ENCODE measurements around the gene CREM.
"Not testable (repeated sequence)": the region's sequence is repeated elsewhere in the genome, so short reads cannot be mapped to it uniquely, and the experiment has no call there.

The CREM gene

DNA sequence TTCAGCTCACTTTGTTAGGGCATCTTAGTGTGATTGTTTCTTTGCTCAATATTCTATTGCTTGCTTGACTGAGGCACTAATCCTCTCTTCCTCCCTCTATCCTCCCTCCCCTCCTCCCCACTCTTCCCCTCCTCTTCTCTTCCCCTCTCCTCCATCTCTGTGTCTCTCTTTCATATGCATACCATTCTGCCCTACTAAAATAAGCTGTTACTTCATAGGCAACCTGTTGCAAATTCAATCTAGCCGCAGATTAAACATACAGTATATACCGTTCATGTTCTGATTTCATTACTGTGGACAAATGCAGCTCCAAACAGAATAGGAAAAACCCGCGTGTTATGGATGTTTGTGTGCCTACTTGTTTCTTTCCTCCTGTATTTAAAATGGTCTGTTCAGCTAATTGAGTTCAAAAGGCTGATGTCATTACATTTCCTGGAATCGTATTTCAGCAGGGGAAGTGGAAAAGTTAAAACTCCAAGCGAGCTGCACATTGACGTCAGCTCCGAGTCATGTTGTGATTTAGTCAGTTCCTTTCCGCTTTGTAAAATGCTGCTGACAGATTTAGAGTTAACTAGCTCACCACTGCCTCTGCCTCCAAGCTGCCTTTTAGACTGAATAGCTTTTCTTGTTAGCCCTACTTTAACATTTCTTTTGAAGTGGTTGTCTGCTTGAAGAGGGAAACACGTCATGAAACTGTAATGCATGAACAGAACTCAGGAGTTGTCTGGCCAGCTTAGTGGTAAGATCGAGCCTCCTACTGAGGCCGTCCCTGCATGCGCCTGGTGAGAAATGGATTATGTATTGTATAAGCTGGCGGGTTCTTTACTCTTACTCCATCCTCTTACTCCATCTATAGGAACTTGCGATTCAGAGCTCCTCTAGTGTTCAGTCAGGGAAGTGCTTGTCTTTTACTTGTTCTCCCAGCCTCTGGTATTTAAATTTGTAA, 69.0 kb downstream of the CREM start:
- DNase-seq = peak; percentile 69 to 78

DNA sequence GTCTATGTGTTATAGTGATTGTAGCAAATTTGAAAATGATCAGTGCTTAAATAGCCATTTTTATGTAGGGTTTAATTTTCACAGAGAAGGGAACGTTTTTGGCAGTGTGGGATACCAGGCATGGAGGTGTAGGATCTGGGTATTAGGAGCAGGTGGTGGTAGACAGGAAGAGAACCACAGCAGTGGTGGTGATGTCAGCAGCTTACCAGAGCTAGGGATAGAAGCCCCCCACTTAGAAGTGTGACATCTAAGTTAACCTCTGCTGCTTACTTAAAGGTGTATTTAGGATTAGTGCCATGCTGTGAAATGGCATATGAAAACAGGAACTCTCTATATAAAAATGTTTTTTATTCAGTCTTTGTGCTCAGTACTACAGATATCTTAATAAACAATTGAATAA, 73.8 kb downstream of the CREM start:
- no peak for DNase-seq

DNA sequence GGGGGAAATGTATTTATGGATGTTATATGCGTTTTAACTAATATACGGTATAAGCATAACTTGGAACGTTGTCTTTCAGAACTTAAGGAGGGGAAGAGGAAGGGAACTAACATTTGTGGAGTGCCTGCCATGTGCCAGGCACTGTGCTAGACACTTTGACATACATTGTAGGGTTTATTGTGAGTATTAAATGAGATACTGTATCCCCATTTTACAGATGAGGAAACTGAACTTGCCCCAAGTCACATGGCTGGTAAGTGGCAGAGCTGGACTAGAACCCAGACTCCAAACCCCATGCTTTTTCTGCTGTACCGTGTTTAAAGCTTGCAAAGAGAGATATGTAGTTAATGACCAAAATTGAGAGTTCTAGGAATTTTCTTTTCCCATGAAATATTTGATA, 74.6 kb downstream of the CREM start:
- DNase-seq = no peak

- no peak for DNase-seq
Observed at GRCh38 chr10:35202050-35202449, 75.4 kb downstream of the CREM start.

GRCh38 chr10:35203745-35204144, 77.1 kb downstream of the CREM start:
- DNase-seq = no peak

GRCh38 chr10:35204650-35205319, 78.1 kb downstream of the CREM start:
- DNase-seq = no peak

- no peak for DNase-seq
Observed at GRCh38 chr10:35206274-35206673, 79.6 kb downstream of the CREM start.

- peak; percentile 39 to 58 for DNase-seq
Observed at GRCh38 chr10:35208536-35208935, 81.9 kb downstream of the CREM start.

- no peak for DNase-seq
Observed at GRCh38 chr10:35208949-35209613, 82.4 kb downstream of the CREM start.

DNA sequence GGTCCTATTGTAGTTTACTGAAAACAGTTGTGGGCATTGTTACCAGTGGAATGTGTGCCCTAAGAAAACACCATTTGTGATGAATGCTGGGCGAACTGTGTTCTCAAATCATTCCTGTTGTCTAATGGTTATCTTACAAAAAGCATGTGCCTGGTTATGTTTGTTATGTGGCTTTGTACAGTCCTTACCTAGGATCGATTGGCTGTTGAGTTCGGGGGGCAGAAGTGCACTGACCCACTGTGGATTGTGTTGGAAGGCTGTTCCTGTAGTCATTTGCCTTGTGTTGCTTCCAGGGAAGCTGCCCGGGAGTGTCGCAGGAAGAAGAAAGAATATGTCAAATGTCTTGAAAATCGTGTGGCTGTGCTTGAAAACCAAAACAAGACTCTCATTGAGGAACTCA, 84.3 kb downstream of the CREM start:
- no peak for DNase-seq

- no peak for DNase-seq
Observed at GRCh38 chr10:35211390-35211789, 84.7 kb downstream of the CREM start.

DNA sequence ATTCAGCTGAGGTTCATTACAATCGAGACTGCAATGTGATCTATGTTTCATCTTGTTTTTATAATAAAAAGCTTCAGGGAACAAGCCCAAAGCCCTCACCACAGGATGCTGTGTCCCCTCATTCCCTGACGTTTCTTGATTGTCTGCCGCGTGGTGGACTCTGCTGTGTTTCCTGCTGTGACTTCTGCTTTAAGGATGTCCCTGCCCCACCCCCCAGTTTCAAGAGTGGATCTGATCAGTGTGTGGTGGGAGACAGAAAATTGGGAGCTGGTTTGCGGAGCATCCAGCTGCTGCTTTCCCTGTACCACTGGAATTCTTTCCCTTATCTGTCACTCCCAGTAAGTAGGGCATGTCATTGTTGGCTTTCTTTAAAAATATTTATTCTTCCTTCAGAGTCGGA, 86.2 kb downstream of the CREM start:
- DNase-seq = no peak

GRCh38 chr10:35213699-35214098, 87.1 kb downstream of the CREM start:
- no peak for DNase-seq

GRCh38 chr10:35214607-35215020, 88.0 kb downstream of the CREM start:
- DNase-seq = no peak

DNA sequence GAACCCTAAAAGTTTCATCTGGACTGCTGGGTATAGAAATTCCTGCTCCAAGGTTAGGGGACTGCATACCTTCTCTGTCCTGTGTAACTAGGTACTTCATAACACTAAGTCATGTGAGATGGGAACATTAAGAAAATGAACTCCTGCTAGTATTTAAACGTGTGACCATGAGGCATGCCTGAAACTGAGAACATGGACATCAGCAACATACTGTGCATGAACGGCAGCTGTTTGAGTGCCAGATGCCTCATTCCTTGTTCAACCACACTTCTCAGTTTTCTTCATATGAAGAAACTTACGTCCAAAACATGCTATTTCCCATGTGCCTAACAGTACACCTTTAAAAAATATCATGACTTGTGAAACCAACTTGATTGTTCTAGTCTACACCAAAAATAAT, 88.5 kb downstream of the CREM start:
- no peak for DNase-seq

DNA sequence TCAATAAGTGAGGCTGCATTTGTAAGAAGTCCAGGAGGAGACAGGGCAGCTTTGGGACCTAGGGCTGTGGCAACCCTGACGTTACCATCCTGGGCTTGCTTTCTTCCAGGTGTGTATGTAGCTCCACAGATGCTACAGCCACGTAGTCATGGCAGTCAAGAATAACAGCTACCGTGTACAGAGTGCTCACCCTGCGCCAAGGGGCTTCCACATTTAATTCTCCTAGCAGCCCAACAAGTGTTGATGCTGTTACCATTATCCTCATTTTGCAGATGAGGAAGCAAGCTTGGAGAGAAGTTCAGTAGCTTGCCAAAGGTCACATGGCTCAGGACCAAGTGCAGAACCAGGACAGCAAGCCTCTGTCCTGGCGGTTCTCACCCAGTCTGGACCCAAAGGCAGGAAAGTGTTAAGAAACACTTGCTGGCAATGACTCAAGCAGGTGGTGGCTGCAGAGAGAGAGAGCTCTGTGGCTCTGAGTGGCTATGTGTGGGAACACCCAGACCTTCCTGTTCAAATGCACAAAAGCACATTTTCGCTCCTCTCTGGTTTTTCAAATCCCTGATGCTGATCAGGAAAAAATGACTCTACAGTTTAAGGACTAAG, 89.8 kb downstream of the CREM start:
- peak; percentile 33 to 46 for DNase-seq

DNA sequence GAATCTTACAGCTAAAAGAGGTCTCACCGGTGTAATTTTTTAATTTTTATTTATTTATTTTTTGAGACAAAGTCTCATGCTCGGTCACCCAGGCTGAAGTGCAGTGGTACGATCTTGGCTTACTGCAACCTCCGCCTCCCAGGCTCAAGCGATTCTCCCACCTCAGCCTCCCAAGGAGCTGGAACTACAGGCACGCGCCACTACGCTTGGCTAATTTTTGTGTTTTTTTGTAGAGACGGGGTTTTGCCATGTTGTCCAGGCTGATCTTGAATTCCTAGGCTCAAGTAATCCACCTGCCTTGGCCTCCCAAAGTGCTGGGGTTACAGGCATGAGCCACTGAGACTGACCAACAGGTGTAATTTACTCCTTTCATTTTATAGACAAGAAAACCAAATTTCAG, 90.3 kb downstream of the CREM start:
- DNase-seq = not testable (repeated sequence)

DNA sequence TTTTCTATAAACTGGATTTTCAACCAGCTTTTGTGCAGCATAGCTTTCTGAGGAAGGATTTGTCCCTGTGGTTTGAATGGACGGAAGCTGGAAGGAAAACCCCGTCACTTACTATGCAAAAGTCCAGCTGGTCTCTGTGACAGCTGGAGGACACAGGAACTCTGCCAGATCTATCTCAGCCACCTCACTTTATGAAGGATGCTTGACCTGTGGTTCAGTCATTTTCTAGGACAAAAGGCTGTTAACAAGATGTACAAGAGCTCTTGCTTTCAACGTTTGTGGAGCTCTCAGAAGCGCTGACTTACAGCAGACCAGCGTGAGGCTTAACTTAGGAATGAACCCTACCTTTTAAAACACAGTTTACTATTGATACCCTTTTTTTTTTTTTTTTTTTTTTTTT, 90.8 kb downstream of the CREM start:
- no peak for DNase-seq

DNA sequence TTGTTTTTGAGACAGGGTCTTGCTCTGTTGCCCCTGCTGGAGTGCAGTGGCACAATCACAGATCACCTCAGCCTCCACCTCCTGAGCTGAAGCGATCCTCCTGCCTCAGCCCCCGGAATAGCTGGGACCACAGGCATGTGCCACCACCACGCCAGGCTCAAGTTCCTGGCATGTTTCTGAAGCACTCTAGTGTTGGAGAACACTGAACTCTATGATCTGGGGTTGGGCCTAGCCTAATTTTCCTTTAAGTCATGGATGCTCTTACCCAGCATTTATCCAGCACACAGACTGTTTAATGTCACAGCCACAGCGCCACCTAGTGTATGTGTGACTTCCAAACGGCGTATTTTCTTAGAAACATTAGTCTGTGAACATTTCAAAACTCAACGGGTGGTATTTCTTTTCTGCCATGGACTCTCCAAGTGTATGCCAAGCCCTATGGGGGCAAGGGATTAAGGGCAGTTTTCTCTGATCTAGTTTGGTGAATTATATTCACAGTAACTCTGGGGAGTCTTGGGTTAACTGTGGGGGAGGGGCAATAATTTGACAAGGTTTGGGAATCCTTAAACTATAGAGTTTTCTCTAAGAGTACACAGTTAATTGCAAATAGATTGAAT, 91.8 kb downstream of the CREM start:
- DNase-seq = peak; percentile 88 to 92

DNA sequence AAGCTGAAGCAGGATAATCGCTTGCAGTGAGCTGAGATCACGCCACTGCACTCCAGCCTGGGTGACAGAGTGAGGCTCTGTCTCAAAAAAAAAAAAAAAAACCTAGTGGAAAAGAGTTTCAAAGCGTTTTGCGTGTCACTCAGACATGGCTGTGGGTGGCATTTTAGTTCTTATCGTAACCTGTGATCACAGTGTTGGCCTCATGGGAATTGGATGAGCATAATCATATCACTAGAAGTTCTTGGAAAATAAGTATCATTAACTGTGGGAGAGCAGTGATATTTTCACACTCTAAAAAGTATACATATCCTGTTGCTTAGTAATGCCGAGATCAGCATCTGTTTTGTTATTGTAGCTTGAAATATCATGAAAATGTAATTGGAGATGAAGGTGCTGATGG, 92.6 kb downstream of the CREM start:
- DNase-seq = peak in 1 of 2 experiments; percentile 43

- DNase-seq = no peak
Observed at GRCh38 chr10:35219891-35220890, 93.5 kb downstream of the CREM start.

All from activated CD4-positive, alpha-beta T cell treated with anti-CD3 and anti-CD28 coated beads, Interleukin-2, amount 50 U/mL, for 48 hours (primary cell).